K562 (cell line): ENCODE data around the gene PCDH7. TPM values are rescaled to one million over a fixed set of nuclear protein-coding genes. Genes with fewer than 3 reads are reported as not detected.

ENCODE experiments used
- ATAC-seq: fragments of 200-7000 bp; cut with Tn5 transposase; 3 replicates; pipeline ENCODE4 v1.9.1; 2020; ENCODE audit warnings: moderate library complexity
- BruUV-seq: library from RNA; stranded (reverse); fragments of 400-500 nt; replicated peaks from 2 replicates; lab custom pipeline; 2021; lab: Mats Ljungman, UMichigan
- CTCF ChIA-PET: fragments of 300-600 bp; formaldehyde crosslinking; extraction: SDS; loops from one replicate; lab custom pipeline; 2021; ENCODE audit warnings: low intra/inter-chr PET ratio; lab: Yijun Ruan, JAX
- POLR2A ChIA-PET: fragments of 300-600, 350-650 bp; sonication (Branson Sonifier 250); formaldehyde crosslinking; extraction: SDS; loops from one replicate; lab custom pipeline; 2021; ENCODE audit warnings: antibody characterized with exemption, inconsistent platforms; lab: Yijun Ruan, JAX
- DNase-seq, 4 experiments: peaks; one replicate each; pipeline versions ENCODE4 v3.0.0 to v3.0.0-alpha.2; 2011 to 2018; ENCODE audit warnings: low spot score in 3 of 4, mixed read lengths in 3 of 4; ENCODE audit errors: extremely low read depth in 1 of 4
- FAIRE-seq: peaks from 2 replicates; lab custom pipeline; 2011; peaks lifted over from hg19 to GRCh38; lab: Jason Lieb, UNC
- H2AFZ ChIP-seq: 2 replicates; pipeline ENCODE4 v1.6.0; 2011; ENCODE audit warnings: low read depth, low read length, control low read depth, inconsistent platforms
- H3K27ac ChIP-seq: fragments of 200-600 bp; 3 replicates; pipeline ENCODE4 v1.8.0; 2011; ENCODE audit warnings: low read depth, mild to moderate bottlenecking, control low read depth, inconsistent platforms, low read length, moderate library complexity, mixed read lengths; ENCODE audit errors: extremely low read depth
- H3K27me3 ChIP-seq, 2 experiments: fragments of 300-600 bp in 1 of 2; 2 replicates in 1 of 2; 3 replicates in 1 of 2; pipeline versions ENCODE4 v1.6.0 to v1.8.0; 2011; ENCODE audit warnings: inconsistent platforms in 2 of 2, low read length in 2 of 2, mild to moderate bottlenecking in 1 of 2, mixed read lengths in 1 of 2, moderate library complexity in 1 of 2; ENCODE audit not compliant: control insufficient read depth in 2 of 2, insufficient read depth in 2 of 2
- H3K36me3 ChIP-seq: fragments of 300-600 bp; 3 replicates; pipeline ENCODE4 v1.8.0; 2011; ENCODE audit warnings: mild to moderate bottlenecking, low read length, inconsistent platforms; ENCODE audit not compliant: control insufficient read depth, insufficient read depth
- H3K4me1 ChIP-seq, 2 experiments: fragments of 200-600 bp in 1 of 2; replicated peaks in 1 of 2; 2 replicates in 1 of 2; 3 replicates in 1 of 2; pipeline versions ENCODE4 v1.5.1 to v1.8.0; 2011; ENCODE audit warnings: inconsistent platforms in 2 of 2, low read length in 2 of 2, mild to moderate bottlenecking in 1 of 2, mixed read lengths in 1 of 2, moderate library complexity in 1 of 2; ENCODE audit not compliant: control insufficient read depth in 2 of 2, insufficient read depth in 2 of 2
- H3K4me2 ChIP-seq: 2 replicates; pipeline ENCODE4 v1.6.1; 2011; ENCODE audit warnings: low read length, control low read depth, inconsistent platforms, mixed read lengths; ENCODE audit not compliant: insufficient read depth
- H3K4me3 ChIP-seq: fragments of 200-600 bp; sonication (generic), shearing (Covaris generic); 2 replicates; pipeline ENCODE4 v1.5.1; 2016; ENCODE audit warnings: control low read depth, inconsistent platforms
- H3K79me2 ChIP-seq: fragments of 200-600 bp; 3 replicates; pipeline ENCODE4 v1.8.0; 2011; ENCODE audit warnings: low read length, inconsistent platforms; ENCODE audit not compliant: control insufficient read depth, insufficient read depth
- H3K9ac ChIP-seq, 2 experiments: 2 replicates each; pipeline versions ENCODE4 v1.6.0 to v1.6.1; 2011; ENCODE audit warnings: low read depth in 2 of 2, low read length in 2 of 2, control low read depth in 1 of 2, inconsistent platforms in 1 of 2, mild to moderate bottlenecking in 1 of 2, mixed read lengths in 1 of 2; ENCODE audit not compliant: insufficient read depth in 1 of 2
- H3K9me1 ChIP-seq: one replicate; pipeline ENCODE4 v1.6.0; 2011; ENCODE audit warnings: inconsistent platforms, mild to moderate bottlenecking, low read length, moderate library complexity; ENCODE audit not compliant: control insufficient read depth, insufficient read depth
- H3K9me3 ChIP-seq: replicated peaks from 2 replicates; pipeline ENCODE4 v1.5.1; 2011; ENCODE audit warnings: low read depth, low read length, inconsistent platforms; ENCODE audit not compliant: control insufficient read depth, insufficient read depth
- H4K20me1 ChIP-seq: replicated peaks from 2 replicates; pipeline ENCODE4 v1.6.1; 2011; ENCODE audit warnings: low read length, inconsistent platforms, mixed read lengths; ENCODE audit not compliant: control insufficient read depth, insufficient read depth
- ARID1B ChIP-seq: fragments of 450-650 bp; IDR thresholded peaks from 2 replicates; pipeline ENCODE4 v1.6.1; 2016; ENCODE audit warnings: antibody characterized with exemption, mild to moderate bottlenecking, inconsistent platforms
- HCFC1 ChIP-seq: IDR thresholded peaks from 2 replicates; pipeline ENCODE4 v1.6.1; 2012; ENCODE audit warnings: low read depth, low read length, improper control_type of control experiment
- HMGN3 ChIP-seq: IDR thresholded peaks from 2 replicates; pipeline ENCODE4 v1.6.1; 2011; ENCODE audit warnings: borderline replicate concordance, low read depth, mild to moderate bottlenecking, mixed read lengths, low read length; ENCODE audit not compliant: insufficient read length; ENCODE audit errors: extremely low read depth
- NCOR1 ChIP-seq: fragments of 450-650 bp; IDR thresholded peaks from 2 replicates; pipeline ENCODE4 v1.6.1; 2016; ENCODE audit warnings: mild to moderate bottlenecking, moderate library complexity
- NFATC3 ChIP-seq: fragments of 450-650 bp; IDR thresholded peaks from 2 replicates; pipeline ENCODE4 v1.6.1; 2017; ENCODE audit warnings: mild to moderate bottlenecking
- NR2F6 ChIP-seq: fragments of 450-650 bp; formaldehyde crosslinking; IDR thresholded peaks from 2 replicates; pipeline ENCODE4 v1.4.0; 2020; ENCODE audit warnings: mild to moderate bottlenecking
- TCF7L2 ChIP-seq: fragments of 150-350 bp; IDR thresholded peaks from 2 replicates; pipeline ENCODE4 v1.6.1; 2016; ENCODE audit warnings: low read depth, mild to moderate bottlenecking, low read length, moderate library complexity
- ZNF561 ChIP-seq: fragments of 450-650 bp; formaldehyde crosslinking; conservative IDR thresholded peaks from 2 replicates; pipeline ENCODE4 v1.4.0; 2020; ENCODE audit warnings: mild to moderate bottlenecking, moderate library complexity
- ZNF79 ChIP-seq: fragments of 250-450 bp; sonication (Bioruptor Pico); IDR thresholded peaks from 2 replicates; pipeline ENCODE4 v1.4.0; 2020; ENCODE audit warnings: low read depth, mild to moderate bottlenecking, moderate library complexity
- WGBS: fragments of 100-300 bp; shearing (Covaris generic); methylation state at CpG from one replicate; pipeline ENCODE4 v1.1.6; 2016; ENCODE audit warnings: low coverage, mixed read lengths; ENCODE audit not compliant: insufficient coverage; ENCODE audit errors: missing lambda C conversion rate; 5-methylcytosine and 5-hydroxymethylcytosine counted together
- in situ Hi-C: fragments of 300-500 bp; cut with MboI; formaldehyde crosslinking; loops from 4 replicates; pipeline ENCODE4 v1.15.0; 2018; ENCODE audit warnings: inconsistent platforms, mixed read lengths
- intact Hi-C: fragments of 100-400 bp; cut with micrococcal nuclease; formaldehyde crosslinking; loops from 2 replicates; pipeline ENCODE4 v1.14.2; 2022
- polyA plus RNA-seq, 8 experiments: library from polyadenylated mRNA; depleted of rRNA in 4 of 8; stranded (reverse) in 5 of 8; unstranded in 3 of 8; fragments of >200 nt; fragmentation: Nextera tagmentation in 2 of 8; fragmentation: Illumina TruSeq in 1 of 8; extraction: Ambion mirVana in 2 of 8; extraction: Trizol in 1 of 8; gene quantifications; 2 replicates each; pipeline versions ENCODE4 v1.2.1 to v1.2.3, GENCODE V29; 2011 to 2014; ENCODE audit warnings: inconsistent platforms in 1 of 8, missing spikeins in 1 of 8
- total RNA-seq, 7 experiments: library from RNA; depleted of rRNA in 6 of 7; stranded (reverse); fragments of >200 nt in 6 of 7; fragmentation: Illumina TruSeq in 2 of 7; extraction: Trizol in 2 of 7; gene quantifications; 2 replicates each; pipeline versions ENCODE4 v1.2.1 to v1.2.3, GENCODE V29; 2011 to 2021; ENCODE audit warnings: low replicate concordance in 1 of 7
- TF ChIP-seq, protein P1 (sequence below): fragments of 450-650 bp; IDR thresholded peaks from 2 replicates; pipeline ENCODE4 v1.6.1; 2014; ENCODE audit warnings: low read depth, mild to moderate bottlenecking, moderate library complexity, borderline replicate concordance

PCDH7 gene
- total and polyA plus RNA-seq, 9 of the 15 experiments (the other 6 are each of a cell fraction or from before 2014, with no cell fraction given) = not detected

GRCh38 chr4:30722359-30723200, 2.4 kb downstream of the PCDH7 start (continued):
- TF ChIP-seq HMGN3 = no peak
- no peak for TF ChIP-seq ZNF79 (CRISPR knock-in tag)
- no peak for TF ChIP-seq ZNF561
- TF ChIP-seq, protein P1, sequence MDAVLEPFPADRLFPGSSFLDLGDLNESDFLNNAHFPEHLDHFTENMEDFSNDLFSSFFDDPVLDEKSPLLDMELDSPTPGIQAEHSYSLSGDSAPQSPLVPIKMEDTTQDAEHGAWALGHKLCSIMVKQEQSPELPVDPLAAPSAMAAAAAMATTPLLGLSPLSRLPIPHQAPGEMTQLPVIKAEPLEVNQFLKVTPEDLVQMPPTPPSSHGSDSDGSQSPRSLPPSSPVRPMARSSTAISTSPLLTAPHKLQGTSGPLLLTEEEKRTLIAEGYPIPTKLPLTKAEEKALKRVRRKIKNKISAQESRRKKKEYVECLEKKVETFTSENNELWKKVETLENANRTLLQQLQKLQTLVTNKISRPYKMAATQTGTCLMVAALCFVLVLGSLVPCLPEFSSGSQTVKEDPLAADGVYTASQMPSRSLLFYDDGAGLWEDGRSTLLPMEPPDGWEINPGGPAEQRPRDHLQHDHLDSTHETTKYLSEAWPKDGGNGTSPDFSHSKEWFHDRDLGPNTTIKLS = no peak
- TF ChIP-seq NR2F6 = no peak

GRCh38 chr4:30723201-30723955, 3.2 kb downstream of the PCDH7 start:
- CTCF ChIA-PET = no interaction called here
- in situ Hi-C loops = no loop called here
- H2AFZ ChIP-seq = no peak overlapping the region
- TF ChIP-seq NCOR1 = no peak
- TF ChIP-seq TCF7L2 = no peak
- TF ChIP-seq HCFC1 = no peak
- TF ChIP-seq ARID1B = no peak
- TF ChIP-seq NFATC3 = no peak

More at GRCh38 chr4:30723201-30723955, 3.2 kb downstream of the PCDH7 start:
- BruUV-seq = no TSS peak
- Histone ChIP-seq H3K4me3 (no peak overlapping the region), H3K79me2 (no peaks in the 10 kb centered on the region), H3K9ac (no peak overlapping the region), H3K4me2 (no peak overlapping the region), H3K27ac (no peak overlapping the region), H3K4me1 (no peaks in the 10 kb centered on the region), H3K9me3 (no peaks in the 10 kb centered on the region), H3K36me3 (no peaks in the 10 kb centered on the region), H3K9me1 (no peaks in the 10 kb centered on the region), H3K27me3 (no peaks in the 10 kb centered on the region), H4K20me1 (no peaks in the 10 kb centered on the region)
- POLR2A ChIA-PET = no interaction called here
- DNase-seq (no peak), FAIRE-seq (no peak), ATAC-seq (no peak)
- intact Hi-C loops = no loop called here
- WGBS = under 1% methylated on average over 15 of the region's 15 CpGs
